GM21786 (cell line): ENCODE measurements around the gene KLKB1.
"Not testable (repeated sequence)": the region's sequence is repeated elsewhere in the genome, so short reads cannot be mapped to it uniquely, and the experiment has no call there.

Experiments
- ATAC-seq: cut with Tn5 transposase; IDR thresholded peaks from one replicate; pipeline ENCODE4 v1.9.1; 2021; ENCODE audit not compliant: unreplicated experiment

The KLKB1 gene

DNA sequence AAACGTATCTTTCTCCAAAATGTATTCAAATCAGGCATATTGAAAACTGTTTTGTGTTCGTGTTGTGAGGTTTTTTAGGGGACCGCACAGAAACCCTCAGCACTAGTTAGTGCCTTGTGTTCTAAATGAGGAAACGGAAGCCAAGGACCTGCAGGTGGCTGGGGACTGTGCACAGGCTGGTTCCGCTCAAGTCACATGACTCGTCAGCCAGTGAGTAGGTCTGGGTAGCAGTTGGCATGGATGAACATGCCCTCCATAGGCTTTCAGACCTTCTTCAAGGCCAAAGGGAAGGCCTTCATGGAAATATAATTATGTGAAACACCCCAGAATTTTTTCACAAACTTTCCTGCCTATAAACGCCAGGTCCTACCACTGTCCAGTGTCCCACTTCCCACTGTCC, 37.4 kb downstream of the KLKB1 start:
- ATAC-seq = no peak

DNA sequence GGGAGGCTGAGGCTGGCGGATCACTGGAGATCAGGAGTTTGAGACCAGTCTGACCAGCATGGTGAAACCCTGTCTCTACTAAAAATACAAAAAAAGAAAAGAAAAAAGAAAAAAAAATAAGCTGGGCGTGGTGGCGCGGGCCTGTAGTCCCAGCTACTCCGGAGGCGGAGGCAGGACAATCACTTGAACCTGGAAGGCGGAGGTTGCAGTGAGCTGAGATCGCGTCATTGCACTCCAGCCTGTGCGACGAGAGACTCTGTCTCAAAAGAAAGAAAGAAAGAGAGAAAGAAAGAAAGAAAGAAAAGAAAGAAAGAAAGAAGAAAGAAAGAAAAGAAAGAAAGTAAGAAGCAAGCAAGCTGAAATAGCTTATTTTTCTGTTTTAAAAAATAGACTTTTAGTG, 37.9 kb downstream of the KLKB1 start:
- ATAC-seq = not testable (repeated sequence)

DNA sequence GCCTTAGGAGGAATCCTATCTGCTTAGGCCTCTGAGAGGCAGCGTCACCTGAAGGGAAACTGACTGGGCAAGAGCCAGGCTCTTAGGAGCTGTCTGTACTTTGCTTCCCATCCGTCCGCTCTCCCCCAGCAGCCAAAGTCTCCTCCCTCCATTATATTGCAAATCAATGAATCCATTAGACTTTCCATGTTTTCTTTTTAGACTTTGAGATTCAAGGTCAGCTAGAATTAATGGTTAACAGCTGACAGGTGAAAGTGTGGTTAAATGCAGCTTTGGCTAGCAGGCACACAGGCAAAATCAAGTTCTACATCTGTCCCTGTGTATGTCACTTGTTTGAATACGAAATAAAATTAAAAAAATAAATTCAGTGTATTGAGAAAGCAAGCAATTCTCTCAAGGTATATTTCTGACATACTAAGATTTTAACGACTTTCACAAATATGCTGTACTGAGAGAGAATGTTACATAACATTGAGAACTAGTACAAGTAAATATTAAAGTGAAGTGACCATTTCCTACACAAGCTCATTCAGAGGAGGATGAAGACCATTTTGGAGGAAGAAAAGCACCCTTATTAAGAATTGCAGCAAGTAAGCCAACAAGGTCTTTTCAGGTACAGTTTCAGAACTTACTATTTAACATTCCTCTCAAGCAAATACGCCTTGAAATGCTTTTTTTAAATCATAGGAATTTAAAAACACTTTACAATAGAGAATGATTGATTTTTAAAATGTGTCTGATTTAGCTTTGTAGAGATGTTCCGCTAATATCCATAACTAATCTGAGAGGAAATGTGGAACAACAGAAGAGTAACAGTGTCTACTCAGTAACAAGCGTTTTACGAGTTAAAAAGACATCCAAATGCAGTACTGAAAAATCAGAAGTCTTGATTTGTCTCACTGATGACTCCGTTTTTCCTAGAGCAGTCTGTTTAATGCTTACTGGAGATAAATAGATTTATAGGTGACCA, 38.7 kb downstream of the KLKB1 start, which contains the start of gene F11:
TSS of gene F11 (plus strand) at position 507 of the 970 bp plus-strand sequence. CDS start 948 bp downstream, outside the sequence.
- no peak for ATAC-seq

DNA sequence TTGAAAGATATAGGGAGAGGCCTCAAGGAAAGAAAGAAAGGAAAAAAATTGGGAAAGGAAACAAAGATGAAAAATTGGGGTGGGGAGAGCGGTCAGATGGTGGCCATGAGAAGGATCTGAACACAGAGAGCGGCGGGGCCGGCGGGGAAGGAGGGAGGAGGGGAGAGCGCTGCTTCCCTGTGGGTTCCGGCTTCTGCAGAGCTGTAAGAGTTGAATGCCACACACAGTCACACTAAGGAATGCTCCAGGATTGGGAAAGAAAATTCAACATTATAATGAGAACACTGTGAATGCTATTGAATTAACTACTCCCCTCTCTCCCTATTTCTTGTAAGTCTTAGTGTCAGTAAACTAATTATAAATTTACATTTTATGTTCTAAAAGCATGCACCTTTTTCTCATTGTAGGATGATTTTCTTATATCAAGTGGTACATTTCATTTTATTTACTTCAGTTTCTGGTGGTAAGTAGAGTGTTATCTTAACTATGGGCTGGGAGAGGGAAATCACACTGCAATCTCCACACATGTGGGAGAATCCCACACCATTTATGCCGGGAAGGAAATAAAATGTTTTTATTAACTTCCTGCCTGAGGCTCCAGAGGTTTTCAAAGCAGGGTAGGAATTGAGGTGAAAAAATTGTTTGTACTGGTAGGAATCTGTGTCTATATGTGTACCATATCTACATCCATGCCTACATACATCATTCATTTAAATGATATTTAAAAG, 39.6 kb downstream of the KLKB1 start:
- ATAC-seq = no peak

DNA sequence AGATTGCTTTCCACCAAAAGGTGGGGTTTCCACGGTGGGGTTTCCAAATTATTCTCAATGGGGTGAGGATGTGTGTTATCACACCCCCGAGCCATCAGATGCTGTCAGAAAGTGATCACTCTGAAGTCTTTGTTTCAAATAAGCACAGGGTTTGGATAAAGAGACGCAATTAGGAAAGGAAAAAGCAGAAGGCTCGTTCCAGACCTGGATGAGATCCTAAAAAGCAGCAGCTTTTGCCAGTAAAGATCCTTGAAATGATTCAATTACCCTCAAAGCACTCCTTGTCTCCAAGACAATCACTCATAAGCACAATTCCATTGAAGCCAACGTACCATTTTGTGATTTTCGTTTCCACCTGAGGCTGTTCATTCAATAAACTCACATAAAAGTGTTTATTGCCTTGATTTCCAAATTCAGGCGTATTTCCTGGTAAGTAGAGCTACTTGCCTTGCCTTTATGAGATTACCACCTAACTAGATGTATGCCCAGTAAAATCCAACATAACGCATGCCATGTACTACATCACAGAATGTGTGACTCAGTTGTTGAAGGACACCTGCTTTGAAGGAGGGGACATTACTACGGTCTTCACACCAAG, 43.9 kb downstream of the KLKB1 start:
- no peak for ATAC-seq

DNA sequence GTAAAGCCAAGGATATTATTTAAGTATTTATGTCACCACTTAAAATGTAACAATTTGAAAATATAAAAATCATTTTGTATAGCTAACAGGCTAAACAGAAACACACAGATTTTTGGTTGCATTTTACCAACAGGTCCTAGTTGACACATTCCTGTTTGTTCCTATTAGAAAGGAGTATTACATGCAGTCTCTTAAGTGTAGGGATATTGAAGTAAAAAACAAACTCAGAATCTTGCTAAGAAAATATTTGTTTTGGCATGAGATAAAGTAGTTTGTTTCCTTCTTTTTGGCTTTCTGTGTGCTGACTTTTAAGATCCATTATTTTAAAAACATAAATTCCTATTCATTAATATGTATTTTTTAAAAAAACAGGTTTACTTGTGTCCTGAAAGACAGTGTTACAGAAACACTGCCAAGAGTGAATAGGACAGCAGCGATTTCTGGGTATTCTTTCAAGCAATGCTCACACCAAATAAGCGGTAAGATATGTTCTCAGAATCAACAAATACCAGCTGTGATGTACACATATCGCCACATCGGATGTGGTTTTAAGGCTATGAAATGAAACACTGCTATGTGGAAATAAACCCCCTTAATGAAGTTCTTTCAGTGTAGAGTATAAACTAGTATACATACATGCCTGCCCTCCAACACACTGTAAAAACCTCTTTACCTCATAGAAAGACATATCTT, 45.5 kb downstream of the KLKB1 start:
- ATAC-seq = no peak

GRCh38 chr4:186273392-186273789, 46.1 kb downstream of the KLKB1 start:
- ATAC-seq = not testable (repeated sequence)

DNA sequence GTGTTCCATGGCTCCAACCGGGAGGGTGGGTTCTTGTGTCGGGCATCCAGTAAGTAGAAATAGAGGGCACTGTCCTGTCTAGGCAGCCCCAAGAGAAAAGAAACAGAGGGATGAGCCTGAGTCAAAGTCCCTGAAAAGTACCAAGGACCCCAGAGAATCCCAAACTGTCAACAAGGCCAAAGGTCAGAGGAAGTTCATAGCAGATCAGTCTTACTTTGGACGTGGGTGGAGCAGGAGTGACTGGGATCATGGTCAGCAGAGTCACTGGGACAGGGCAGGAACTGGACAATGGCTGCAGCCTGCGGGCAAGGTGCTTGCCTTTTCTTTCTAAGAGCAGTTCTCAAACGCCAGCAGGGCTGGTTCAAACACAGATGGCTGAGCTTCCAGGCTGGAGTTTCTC, 56.0 kb downstream of the KLKB1 start:
- ATAC-seq = no peak

DNA sequence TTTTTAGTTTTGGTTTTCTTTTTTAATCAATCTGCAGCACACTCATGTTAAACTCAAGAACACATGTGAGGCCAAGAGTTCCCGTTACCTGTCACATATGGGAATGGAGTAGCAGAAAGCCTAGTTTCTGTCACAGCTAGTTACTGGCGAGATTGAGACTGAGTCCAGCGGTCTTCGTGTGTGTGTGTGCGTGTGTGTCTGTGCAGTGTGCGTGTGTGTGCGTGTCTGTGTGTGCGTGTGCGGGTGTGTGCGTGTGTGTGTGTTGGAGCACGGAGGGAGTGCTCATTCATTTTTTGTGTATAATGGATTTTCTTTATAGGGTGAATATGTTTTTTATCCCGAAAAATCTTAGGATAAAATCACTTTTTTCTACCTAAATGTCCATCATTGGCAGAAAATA, 57.8 kb downstream of the KLKB1 start:
- ATAC-seq = no peak

- ATAC-seq = no peak
Measured at GRCh38 chr4:186286581-186286980, 59.3 kb downstream of the KLKB1 start.

DNA sequence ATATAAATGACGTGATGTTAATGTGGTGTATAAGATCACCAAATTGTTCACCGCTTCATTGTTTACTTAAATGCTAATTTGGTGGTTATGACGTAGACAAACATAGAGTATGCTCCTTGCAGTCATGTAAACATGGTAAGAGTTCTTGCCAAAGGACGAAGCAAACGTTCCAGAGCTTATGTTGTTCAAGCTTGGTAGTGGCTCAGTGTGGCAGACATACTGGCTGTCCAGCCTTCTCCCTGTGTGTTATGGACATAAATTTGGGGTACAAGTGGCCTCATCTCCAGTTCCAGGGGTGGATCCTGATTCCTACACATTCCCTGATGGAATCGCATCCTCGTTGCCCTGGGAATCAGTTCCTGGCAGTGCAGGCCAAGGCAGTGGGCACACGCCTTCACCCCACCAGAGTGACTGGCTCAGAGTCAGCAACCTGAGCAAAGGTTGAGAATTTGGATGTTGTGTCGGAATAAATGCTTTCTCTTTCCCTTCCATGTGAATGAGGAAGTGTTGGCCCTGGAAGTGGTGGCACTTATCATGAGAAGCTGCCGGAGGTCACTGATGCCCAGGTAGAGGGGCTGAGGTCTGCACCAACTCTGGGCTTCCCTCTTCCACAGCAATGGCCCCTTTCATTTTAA, 64.1 kb downstream of the KLKB1 start:
- no peak for ATAC-seq

- no peak for ATAC-seq
Measured at GRCh38 chr4:186294160-186294559, 66.9 kb downstream of the KLKB1 start.

- ATAC-seq = no peak
Measured at GRCh38 chr4:186296481-186296880, 69.2 kb downstream of the KLKB1 start.

GRCh38 chr4:186297013-186297645, 69.8 kb downstream of the KLKB1 start:
- no peak for ATAC-seq

- ATAC-seq = no peak
Measured at GRCh38 chr4:186298031-186298647, 70.8 kb downstream of the KLKB1 start.

DNA sequence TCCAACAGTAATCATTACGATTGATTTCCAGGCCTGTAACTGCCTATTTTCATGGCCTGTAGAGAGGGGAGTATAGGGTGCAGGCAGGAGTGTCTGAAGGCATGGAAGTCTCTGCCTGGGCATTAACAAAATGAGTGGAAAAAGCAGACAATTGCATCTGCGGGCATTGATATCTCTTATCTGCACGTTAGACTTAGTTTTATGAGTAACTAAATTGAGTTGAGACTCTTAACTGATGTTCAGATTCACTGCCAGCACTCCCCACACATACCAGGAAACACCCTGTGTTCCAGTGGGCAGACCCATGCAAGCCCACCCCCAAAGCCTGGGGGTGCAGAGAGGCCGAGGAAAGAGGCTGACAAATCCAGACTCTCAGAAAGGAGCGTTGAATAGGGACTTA, 72.0 kb downstream of the KLKB1 start:
- ATAC-seq = no peak

- ATAC-seq = no peak
Measured at GRCh38 chr4:186300659-186301390, 73.5 kb downstream of the KLKB1 start.

DNA sequence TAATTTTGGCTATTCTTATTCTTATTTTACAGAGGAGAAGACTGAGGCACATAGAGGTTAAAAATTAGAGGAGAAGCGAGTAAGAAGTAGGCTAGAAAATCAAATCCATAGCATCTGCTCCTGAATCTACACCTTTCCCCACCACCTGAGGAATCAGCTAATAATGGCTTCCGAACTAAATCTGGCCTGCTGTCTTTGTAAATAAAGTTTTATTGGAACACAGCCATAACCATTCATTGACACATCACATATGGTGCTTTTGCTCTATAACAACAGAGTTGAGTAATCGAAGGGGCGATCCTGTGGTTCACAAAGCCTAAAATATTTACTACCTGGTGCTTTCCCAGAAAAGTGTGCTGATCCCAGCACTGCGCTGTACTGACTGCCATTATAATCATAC, 76.9 kb downstream of the KLKB1 start:
- ATAC-seq = no peak
